UCSD-AML1 (cell line): ENCODE data around the gene PADI2.

Source experiments
- DNase-seq: peaks from one replicate; lab custom pipeline; 2025; ENCODE audit not compliant: unreplicated experiment; lab: John Stamatoyannopoulos, UW

The PADI2 gene

DNA sequence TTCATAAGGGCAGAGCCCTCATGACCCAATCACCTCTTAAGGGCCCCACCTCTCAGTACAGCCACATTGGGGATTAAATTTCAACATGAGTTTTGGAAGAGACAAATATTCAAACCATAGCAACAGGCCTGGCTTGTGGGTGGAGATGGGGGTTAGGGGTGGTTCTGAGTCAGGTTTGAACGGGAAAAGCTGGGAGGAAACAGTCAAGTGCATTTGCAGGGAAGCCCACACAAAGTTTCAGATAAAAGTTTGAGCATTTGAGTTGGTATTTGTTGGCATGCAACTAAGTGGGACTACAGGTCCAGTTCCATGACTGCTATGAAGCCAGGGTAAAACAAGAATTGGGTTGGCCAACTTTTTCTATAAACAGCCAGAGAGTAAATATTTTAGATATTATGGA, 21.0 kb upstream of the PADI2 start:
- no peak for DNase-seq

DNA sequence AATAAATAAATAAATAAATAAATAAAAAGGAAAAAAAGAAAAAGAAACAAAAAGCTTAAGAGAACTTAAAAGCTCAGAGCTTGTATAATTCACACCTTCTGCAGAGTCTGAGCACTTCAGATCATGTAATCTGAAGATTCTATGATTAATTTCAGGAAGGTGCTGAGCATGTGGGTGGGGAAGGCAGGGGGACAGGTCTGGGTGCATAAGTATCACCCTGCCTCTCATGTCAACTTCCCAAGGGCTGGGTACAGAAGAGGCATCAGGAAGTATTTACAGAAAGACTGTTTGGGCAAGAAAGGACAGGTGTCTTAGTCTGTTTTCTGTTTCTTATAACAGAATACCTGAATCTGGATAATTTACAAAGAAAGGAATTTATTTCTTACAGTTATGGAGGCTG, 20.4 kb upstream of the PADI2 start:
- no peak for DNase-seq

GRCh38 chr1:17137441-17137840, 18.2 kb upstream of the PADI2 start:
- no peak for DNase-seq

DNA sequence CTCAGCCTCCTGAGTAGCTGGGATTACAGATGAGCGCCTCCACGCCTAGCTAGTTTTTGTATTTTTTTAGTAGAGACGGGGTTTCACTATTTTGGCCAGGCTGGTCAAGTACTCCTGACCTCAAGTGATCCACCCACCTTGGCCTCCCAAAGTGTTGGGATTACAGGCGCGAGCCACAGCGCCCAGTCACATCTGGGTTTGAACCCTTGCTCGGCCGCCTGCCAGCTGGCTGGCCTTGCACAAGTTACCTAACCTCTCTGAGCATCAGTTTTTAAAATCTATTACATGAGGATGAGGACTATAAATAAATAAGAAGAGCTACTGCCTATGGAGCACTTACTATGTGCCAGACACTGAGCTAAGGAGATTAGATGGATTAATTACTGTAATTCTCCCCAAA, 17.7 kb upstream of the PADI2 start:
- DNase-seq, result no peak

DNA sequence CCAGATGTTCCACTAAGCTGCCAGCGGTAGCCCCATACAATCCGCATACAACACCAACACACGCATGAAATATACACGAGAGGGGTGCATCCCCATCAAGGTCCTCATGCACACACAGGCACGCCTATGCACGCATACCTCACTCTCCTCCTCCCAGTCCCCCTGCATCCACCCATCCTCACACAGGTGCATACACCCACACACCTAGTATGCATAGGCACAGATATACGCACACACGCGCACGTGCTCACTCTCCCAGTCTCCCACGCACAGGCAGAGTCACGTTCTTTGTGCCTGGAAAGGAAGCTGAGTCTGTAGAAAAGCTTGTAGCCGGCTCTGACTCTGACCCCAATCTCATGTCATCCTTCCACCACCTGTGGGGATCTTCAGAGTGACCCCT, 16.9 kb upstream of the PADI2 start:
- DNase-seq, result no peak

DNA sequence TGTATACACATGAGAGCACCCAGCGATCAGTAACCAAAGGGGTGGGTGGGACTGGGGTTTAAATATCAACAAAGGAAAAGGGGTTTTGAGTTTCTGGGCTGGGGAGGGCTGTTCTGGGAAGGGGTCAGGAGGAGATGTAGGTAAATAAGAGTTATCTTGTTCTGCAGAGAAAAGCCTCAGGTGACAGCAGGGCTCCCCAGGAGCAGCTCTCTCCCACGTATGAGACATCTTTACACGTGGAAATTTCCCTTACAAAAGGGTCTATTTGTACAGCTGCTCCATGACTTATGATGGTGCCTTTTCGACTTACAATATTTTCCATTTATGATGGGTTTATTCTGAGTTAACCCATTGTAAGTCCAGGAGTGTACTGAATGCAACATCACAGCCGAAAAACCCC, 16.3 kb upstream of the PADI2 start:
- DNase-seq, result no peak

DNA sequence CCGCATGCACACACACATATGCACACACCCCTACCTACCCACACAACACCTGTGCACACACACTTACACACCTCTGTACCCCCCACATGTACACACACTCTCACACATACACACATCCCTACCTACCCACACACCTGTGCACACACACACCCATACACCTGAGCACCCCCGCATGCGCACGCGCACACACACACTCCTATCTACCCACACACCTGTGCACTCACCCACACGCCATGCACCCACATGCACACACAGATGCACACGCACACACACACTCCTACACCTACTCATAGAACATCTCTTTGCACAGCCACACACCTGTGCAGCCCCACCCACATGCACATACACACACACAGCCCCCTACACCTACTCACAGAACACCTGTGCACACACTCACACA, 15.5 kb upstream of the PADI2 start:
- DNase-seq, result no peak

DNA sequence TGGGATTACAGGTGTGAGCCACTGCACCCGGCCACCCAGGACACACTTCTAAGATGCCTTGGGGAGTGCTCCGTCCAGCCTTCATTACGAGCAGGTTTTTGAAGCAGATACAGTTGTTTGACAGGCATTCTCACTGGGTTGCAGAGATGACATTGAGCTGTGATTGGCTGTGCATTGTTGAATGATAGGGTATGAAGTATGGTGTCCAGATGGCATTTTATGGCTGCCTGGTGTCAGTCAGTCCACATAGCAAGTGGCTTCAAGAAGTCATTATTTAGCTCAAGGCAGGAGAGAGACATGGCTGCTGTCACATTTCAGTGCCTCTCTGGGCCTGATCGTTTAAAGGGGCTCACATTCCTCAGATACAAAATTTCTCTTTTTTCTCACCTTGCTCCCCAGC, 14.8 kb upstream of the PADI2 start:
- no peak for DNase-seq

- DNase-seq, result no peak
Observed at GRCh38 chr1:17130138-17130635, 10.9 kb upstream of the PADI2 start.

- DNase-seq, result no peak
Observed at GRCh38 chr1:17128361-17128760, 9.1 kb upstream of the PADI2 start.

- DNase-seq, result peak; percentile 85
Observed at GRCh38 chr1:17125756-17126237, 6.5 kb upstream of the PADI2 start.

GRCh38 chr1:17123196-17124045, 4.2 kb upstream of the PADI2 start:
- DNase-seq, result no peak

GRCh38 chr1:17122521-17123164, 3.4 kb upstream of the PADI2 start:
- DNase-seq, result peak; percentile 37

- DNase-seq, result no peak
Observed at GRCh38 chr1:17121881-17122280, 2.6 kb upstream of the PADI2 start.

DNA sequence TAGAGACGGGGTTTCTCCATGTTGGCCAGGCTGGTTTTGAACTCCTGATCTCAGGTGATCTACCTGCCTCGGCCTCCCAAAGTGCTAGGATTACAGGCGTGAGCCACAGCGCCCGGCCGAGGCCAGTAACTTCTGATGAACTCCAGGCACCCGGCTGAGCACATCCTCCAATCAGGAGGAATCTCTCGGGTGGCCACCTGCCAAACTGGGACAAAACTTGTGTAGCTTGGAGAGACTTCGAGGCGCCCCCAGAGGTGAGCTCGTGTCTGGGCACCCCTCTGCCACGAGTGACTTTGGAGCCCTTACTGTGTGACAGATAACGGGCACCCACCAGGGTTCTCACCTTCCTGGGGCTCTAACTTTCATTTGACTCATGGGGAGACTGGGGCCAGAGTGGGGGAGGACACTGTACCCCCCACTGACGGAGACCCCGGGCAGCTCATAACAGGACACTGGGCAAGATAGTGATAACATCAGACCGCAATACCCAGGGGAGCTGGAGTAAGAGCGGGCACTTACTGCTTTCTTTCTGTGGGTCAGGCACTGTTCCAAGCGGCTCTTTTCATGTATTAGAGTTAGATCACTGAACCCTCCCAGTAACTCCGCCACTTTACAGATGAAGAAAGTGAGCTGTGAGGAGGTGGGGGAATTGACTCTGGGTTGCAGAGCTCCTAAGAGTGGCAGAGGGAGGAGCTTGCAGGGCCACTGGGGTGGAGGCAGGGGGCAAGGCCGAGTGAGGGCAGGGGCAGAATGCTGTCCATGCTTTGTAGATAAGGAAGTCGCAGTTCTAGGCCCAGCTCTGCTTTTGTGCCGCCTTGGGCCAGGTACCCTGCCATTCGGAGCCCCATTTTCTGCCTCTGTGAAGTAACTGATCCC, 1.9 kb upstream of the PADI2 start:
- no peak for DNase-seq

GRCh38 chr1:17120481-17120877, 1.2 kb upstream of the PADI2 start:
- DNase-seq, result no peak

GRCh38 chr1:17119773-17120480, 676 bp upstream of the PADI2 start:
- peak; percentile 58 for DNase-seq

DNA sequence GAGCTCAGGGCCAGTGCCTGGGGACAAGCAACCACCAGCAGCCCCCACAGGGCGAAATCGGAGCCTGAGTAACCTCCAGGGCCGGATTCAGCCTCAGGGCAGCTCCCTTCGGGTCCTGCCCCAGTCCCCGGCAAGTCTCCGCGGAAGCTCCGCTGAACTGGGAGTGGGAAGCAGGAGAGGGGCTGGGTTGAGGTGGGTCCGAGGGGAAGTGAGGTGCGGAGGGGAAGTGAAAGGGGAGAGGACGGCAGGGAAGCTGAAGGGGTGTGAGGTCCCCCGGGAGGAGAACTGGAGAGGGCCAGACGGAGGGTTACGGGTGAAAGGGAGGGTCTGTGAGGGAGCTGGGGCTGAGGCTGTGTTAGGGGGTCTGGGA, 560 bp downstream of the PADI2 start:
- DNase-seq, result no peak

DNA sequence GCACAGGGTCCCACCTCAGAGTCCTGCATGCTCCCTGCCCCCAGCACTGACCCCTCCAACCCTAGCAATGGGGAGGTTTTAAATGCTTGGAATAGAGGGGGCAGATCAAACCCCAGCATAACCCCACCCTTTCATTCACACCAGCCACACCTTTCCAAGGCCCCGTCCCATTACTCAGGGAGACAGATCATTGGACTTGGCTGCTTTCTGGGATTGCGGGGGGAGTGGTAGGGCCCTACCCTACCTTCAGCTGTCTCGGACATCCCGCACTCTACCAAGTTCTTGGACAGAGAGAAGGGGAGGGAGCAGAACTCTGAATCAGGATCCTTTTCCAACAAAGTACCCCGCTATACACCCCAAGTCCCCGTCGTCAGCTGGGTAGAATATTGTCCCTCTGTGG, 983 bp downstream of the PADI2 start:
- no peak for DNase-seq

DNA sequence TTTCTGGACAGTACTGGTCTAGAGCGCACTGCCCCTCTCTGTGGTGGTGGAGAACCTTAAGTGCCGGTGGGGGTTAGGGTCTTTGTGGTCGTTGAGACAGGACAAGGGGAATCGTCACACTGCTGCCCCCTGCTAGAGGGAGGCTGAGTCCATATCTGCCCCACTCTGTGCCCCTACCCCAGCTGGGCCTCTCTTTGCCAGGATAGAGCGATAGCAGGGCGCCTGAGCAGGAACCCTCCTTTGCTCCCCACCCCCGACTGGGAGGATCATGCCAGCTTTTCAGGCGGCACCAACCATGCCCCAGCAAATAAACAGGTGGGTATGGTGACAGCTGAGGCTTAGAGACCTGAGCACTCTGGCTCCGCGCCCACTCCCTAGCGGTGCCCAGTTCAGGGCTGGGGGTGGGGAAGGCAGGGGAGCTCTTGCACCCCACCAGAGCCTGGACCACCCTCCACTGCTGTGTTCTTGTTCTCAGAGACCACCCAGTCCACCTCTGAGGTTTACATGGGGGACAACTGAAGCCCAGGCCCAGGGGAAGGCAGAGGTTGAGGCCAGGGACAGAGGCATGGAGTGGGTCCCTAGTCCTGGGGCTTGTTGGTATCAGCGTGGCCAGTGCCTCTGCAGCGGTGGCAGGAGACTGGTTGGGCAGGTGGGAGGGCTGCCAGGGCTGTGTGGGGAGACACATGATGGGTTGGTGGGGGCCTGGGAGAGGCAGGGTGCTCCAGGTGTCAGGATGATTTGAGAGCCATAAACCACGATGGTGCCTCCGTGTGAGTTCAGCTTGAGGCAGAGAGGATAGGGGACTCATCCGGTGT, 1.6 kb downstream of the PADI2 start:
- DNase-seq, result no peak
